GM12878 (cell line): ENCODE measurements around the gene PIP4K2A.

Experiments
- BACH1 ChIP-seq: fragments of 450-650 bp; IDR thresholded peaks from 2 replicates; pipeline ENCODE4 v1.6.1; 2017; ENCODE audit warnings: mild to moderate bottlenecking, borderline replicate concordance
- BHLHE40 ChIP-seq, 2 experiments: fragments of 450-650 bp in 1 of 2; IDR thresholded peaks; 2 replicates each; pipeline ENCODE4 v1.6.1; 2011 to 2017; ENCODE audit warnings: low read depth in 2 of 2, borderline replicate concordance in 1 of 2, improper control_type of control experiment in 1 of 2, low read length in 1 of 2, mild to moderate bottlenecking in 1 of 2
- BRCA1 ChIP-seq: IDR thresholded peaks from 2 replicates; pipeline ENCODE4 v1.6.1; 2011; ENCODE audit warnings: low read depth, low read length, improper control_type of control experiment
- EED ChIP-seq: sonication (generic); IDR thresholded peaks from 2 replicates; pipeline ENCODE4 v1.6.1; 2016; ENCODE audit warnings: antibody characterized with exemption, low read depth
- NFYA ChIP-seq: IDR thresholded peaks from 2 replicates; pipeline ENCODE4 v1.6.1; 2011; ENCODE audit warnings: low read depth, mild to moderate bottlenecking, low read length, improper control_type of control experiment, borderline replicate concordance
- NR2C1 ChIP-seq: fragments of 450-650 bp; IDR thresholded peaks from 2 replicates; pipeline ENCODE4 v1.6.1; 2017; ENCODE audit warnings: antibody characterized with exemption, mild to moderate bottlenecking, moderate library complexity
- POLR2A ChIP-seq: IDR thresholded peaks from 2 replicates; pipeline ENCODE4 v1.6.1; 2011; ENCODE audit warnings: low read depth, mild to moderate bottlenecking, low read length
- POLR2AphosphoS5 ChIP-seq: IDR thresholded peaks from 2 replicates; pipeline ENCODE4 v1.6.1; 2011; ENCODE audit warnings: mild to moderate bottlenecking, low read length, inconsistent platforms
- RUNX3 ChIP-seq: IDR thresholded peaks from 2 replicates; pipeline ENCODE4 v1.6.1; 2012; ENCODE audit warnings: low read length, inconsistent platforms
- TCF7 ChIP-seq: IDR thresholded peaks from 2 replicates; pipeline ENCODE4 v1.6.1; 2014; ENCODE audit warnings: antibody characterized with exemption, borderline replicate concordance
- TF ChIP-seq, protein P1 (sequence below), 3 experiments: IDR thresholded peaks in 2 of 3; conservative IDR thresholded peaks in 1 of 3; 2 replicates each; pipeline ENCODE4 v1.5.1; 2011; ENCODE audit warnings: low read depth in 3 of 3, low read length in 3 of 3, mild to moderate bottlenecking in 3 of 3, control low read depth in 2 of 3, moderate library complexity in 2 of 3, inconsistent platforms in 1 of 3, mixed read lengths in 1 of 3; ENCODE audit not compliant: control insufficient read depth in 2 of 3, insufficient read depth in 1 of 3; ENCODE audit errors: extremely low read depth in 1 of 3
- TF ChIP-seq, protein P2 (sequence below): IDR thresholded peaks from 2 replicates; pipeline ENCODE4 v1.6.1; 2011; ENCODE audit warnings: low read depth, low read length, improper control_type of control experiment, borderline replicate concordance
- TF ChIP-seq, protein P3 (sequence below): IDR thresholded peaks from 2 replicates; pipeline ENCODE4 v1.6.1; 2011; ENCODE audit warnings: borderline replicate concordance, low read depth, mild to moderate bottlenecking, moderate library complexity, low read length; ENCODE audit not compliant: insufficient read depth, poor library complexity, severe bottlenecking

GRCh38 chr10:22670788-22671187, 43.6 kb downstream of the PIP4K2A start:
- TF ChIP-seq POLR2A (no peak), TCF7 (no peak), POLR2AphosphoS5 (no peak), BHLHE40 (IDR thresholded peaks at IDR 0.05; ENCODE audit: borderline replicate concordance in 1 of 2, low read depth in 2 of 2, low read length in 1 of 2) (no peak), BACH1 (no peak), EED (no peak), BRCA1 (no peak), RUNX3 (no peak), NFYA (no peak), NR2C1 (no peak)
- TF ChIP-seq, protein P1, sequence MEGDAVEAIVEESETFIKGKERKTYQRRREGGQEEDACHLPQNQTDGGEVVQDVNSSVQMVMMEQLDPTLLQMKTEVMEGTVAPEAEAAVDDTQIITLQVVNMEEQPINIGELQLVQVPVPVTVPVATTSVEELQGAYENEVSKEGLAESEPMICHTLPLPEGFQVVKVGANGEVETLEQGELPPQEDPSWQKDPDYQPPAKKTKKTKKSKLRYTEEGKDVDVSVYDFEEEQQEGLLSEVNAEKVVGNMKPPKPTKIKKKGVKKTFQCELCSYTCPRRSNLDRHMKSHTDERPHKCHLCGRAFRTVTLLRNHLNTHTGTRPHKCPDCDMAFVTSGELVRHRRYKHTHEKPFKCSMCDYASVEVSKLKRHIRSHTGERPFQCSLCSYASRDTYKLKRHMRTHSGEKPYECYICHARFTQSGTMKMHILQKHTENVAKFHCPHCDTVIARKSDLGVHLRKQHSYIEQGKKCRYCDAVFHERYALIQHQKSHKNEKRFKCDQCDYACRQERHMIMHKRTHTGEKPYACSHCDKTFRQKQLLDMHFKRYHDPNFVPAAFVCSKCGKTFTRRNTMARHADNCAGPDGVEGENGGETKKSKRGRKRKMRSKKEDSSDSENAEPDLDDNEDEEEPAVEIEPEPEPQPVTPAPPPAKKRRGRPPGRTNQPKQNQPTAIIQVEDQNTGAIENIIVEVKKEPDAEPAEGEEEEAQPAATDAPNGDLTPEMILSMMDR (IDR thresholded peaks at IDR 0.05 in 2 of 3, conservative IDR thresholded peaks at IDR 0.05 in 1 of 3; ENCODE audit: control insufficient read depth in 2 of 3, extremely low read depth in 1 of 3, insufficient read depth in 1 of 3, low read depth in 3 of 3, low read length in 3 of 3): no peak
- TF ChIP-seq, protein P2, sequence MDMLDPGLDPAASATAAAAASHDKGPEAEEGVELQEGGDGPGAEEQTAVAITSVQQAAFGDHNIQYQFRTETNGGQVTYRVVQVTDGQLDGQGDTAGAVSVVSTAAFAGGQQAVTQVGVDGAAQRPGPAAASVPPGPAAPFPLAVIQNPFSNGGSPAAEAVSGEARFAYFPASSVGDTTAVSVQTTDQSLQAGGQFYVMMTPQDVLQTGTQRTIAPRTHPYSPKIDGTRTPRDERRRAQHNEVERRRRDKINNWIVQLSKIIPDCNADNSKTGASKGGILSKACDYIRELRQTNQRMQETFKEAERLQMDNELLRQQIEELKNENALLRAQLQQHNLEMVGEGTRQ: no peak
- TF ChIP-seq, protein P3, sequence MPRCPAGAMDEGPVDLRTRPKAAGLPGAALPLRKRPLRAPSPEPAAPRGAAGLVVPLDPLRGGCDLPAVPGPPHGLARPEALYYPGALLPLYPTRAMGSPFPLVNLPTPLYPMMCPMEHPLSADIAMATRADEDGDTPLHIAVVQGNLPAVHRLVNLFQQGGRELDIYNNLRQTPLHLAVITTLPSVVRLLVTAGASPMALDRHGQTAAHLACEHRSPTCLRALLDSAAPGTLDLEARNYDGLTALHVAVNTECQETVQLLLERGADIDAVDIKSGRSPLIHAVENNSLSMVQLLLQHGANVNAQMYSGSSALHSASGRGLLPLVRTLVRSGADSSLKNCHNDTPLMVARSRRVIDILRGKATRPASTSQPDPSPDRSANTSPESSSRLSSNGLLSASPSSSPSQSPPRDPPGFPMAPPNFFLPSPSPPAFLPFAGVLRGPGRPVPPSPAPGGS: no peak
